Esophagus squamous epithelium (tissue), 4 donors: ENCODE data around the gene LOXHD1.

Experiments used
- CTCF ChIP-seq, 6 experiments: fragments of 450-650 bp in 4 of 6; fragments of 200-600 bp in 2 of 6; sonication (generic) in 2 of 6; IDR thresholded peaks; one replicate each; pipeline ENCODE4 v1.5.1; 2016 to 2019; ENCODE audit warnings: antibody characterized with exemption in 6 of 6, mild to moderate bottlenecking in 4 of 6, moderate library complexity in 4 of 6
- POLR2A ChIP-seq, 4 donors: fragments of 450-650 bp; IDR thresholded peaks; one replicate each; pipeline ENCODE4 v1.6.1; 2017; ENCODE audit warnings: antibody characterized with exemption in 4 of 4, mild to moderate bottlenecking in 4 of 4, moderate library complexity in 3 of 4

DNA sequence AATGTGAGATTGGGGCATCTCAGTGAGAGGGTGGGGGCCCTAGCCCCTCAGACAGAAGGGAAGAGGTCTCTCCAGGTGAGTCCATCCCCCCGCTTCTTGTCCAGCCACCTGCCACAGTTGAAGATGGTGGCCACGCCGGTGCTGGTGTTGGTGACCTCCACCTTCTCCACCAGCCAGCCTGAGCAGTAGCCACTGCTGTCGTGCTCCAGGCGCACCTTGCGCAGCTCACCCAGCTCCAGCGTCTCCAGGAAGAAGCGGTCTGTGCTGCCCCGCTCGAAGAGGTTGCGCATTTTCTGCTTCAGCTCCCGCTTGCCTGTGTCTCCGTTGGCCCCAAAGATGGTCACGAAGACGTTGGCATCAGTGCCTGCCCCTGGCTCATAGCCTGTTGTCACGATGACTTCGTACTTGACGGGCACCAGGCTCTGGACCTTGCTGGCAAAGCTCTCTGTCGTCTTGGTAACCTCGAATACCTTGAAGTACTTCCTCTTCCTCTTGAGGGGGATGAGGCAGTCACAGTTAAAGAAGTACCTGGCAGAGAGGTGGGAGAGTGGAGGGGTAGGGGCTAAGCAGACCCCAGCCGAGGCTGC, 179.5 kb downstream of the LOXHD1 start:
- TF ChIP-seq CTCF (IDR thresholded peaks at IDR 0.05) (no peak), POLR2A (IDR thresholded peaks at IDR 0.05) (no peak)
